Endodermal cell (in vitro differentiated cells): ENCODE results near the gene JMJD1C. TPM values are rescaled to one million over a fixed set of nuclear protein-coding genes. Genes with fewer than 3 reads are reported as not detected.

Experiments
- DNase-seq: peaks from one replicate; pipeline ENCODE4 v3.0.0-alpha.2; 2017
- H3K27ac ChIP-seq: 2 replicates; pipeline ENCODE4 v1.5.1; 2013; ENCODE audit warnings: mild to moderate bottlenecking, low read depth, low read length, moderate library complexity
- H3K27me3 ChIP-seq: 2 replicates; pipeline ENCODE4 v1.6.1; 2013; ENCODE audit warnings: mild to moderate bottlenecking, low read length, moderate library complexity; ENCODE audit not compliant: insufficient read depth, control insufficient read depth, poor library complexity, severe bottlenecking
- H3K36me3 ChIP-seq: 2 replicates; pipeline ENCODE4 v1.7.0; 2013; ENCODE audit warnings: mild to moderate bottlenecking, low read length, moderate library complexity; ENCODE audit not compliant: control insufficient read depth, insufficient read depth
- H3K4me1 ChIP-seq: one replicate; pipeline ENCODE4 v1.7.0; 2013; ENCODE audit warnings: low read length; ENCODE audit not compliant: control insufficient read depth, insufficient read depth
- H3K4me3 ChIP-seq: 2 replicates; pipeline ENCODE4 v1.5.1; 2013; ENCODE audit warnings: mild to moderate bottlenecking, low read length, moderate library complexity
- H3K9ac ChIP-seq: 2 replicates; pipeline ENCODE4 v1.6.1; 2013; ENCODE audit warnings: mild to moderate bottlenecking, low read length, moderate library complexity; ENCODE audit not compliant: poor library complexity, severe bottlenecking; ENCODE audit errors: extremely low read depth
- H3K9me3 ChIP-seq: 2 replicates; pipeline ENCODE4 v1.6.1; 2013; ENCODE audit warnings: mild to moderate bottlenecking, low read length, moderate library complexity; ENCODE audit not compliant: control insufficient read depth
- H3K27ac Mint-ChIP-seq: 2 replicates; pipeline ENCODE4 v1.8.0; 2020; ENCODE audit warnings: mixed read lengths
- H3K27me3 Mint-ChIP-seq: 2 replicates; pipeline ENCODE4 v1.8.0; 2021; ENCODE audit warnings: mild to moderate bottlenecking, mixed read lengths; ENCODE audit not compliant: insufficient read depth
- H3K36me3 Mint-ChIP-seq: 2 replicates; pipeline ENCODE4 v1.8.0; 2020; ENCODE audit warnings: low read depth, mixed read lengths
- H3K4me1 Mint-ChIP-seq: 2 replicates; pipeline ENCODE4 v1.8.0; 2020; ENCODE audit warnings: mixed read lengths
- H3K4me3 Mint-ChIP-seq: 2 replicates; pipeline ENCODE4 v1.8.0; 2020; ENCODE audit warnings: mild to moderate bottlenecking, moderate library complexity, mixed read lengths
- H3K9me3 Mint-ChIP-seq: 2 replicates; pipeline ENCODE4 v1.8.0; 2020; ENCODE audit warnings: mild to moderate bottlenecking, mixed read lengths
- WGBS, 2 experiments: methylation state at CpG; one replicate each; pipeline versions ENCODE4 v1.1.5 to v1.1.7; 2013; ENCODE audit warnings: missing lambda C conversion rate in 2 of 2, mixed read lengths in 1 of 2; ENCODE audit not compliant: insufficient coverage in 1 of 2, insufficient read length in 1 of 2; 5-methylcytosine and 5-hydroxymethylcytosine counted together
- total RNA-seq, 2 donors: library from RNA; stranded (reverse); fragmentation: NEBNext Ultra II Directional in 1 of 2; extraction: Animal tissue kit (Norgen Biotek cat#: 25700) in 1 of 2; gene quantifications; 2 replicates in 1 of 2; 3 replicates in 1 of 2; pipeline ENCODE4 v1.2.1, GENCODE V29; 2021
- TF ChIP-seq, protein P1 (sequence below): fragments of 200-600 bp; sonication (generic); conservative IDR thresholded peaks from 2 replicates; pipeline ENCODE4 v1.5.0; 2021; ENCODE audit warnings: antibody characterized with exemption, mild to moderate bottlenecking

The JMJD1C gene
- total RNA-seq, 2 donors from 2014 or later = 91.3 to 114 TPM

DNA sequence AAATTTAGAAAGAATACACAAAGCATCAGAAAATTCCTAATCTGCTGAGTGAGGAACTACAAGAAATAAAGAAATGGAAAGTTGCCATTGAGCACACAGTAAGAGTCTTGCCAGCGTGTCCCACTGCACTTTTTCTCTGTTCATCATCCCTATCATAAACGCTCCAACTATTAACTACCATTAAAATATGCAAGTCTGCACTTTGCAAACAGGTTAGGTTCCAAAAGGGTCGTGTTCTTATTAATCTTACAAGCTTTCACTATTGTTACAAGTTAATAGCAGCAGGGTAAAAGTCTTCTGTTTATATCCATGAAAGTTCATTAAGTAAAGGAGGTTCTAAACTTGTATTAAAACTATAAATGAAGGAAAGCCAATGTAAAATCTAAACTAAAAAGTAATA is 5.2 kb upstream of the JMJD1C start:
- H3K9me3 ChIP-seq = no peaks in the 10 kb centered on the region
- TF ChIP-seq, protein P1, sequence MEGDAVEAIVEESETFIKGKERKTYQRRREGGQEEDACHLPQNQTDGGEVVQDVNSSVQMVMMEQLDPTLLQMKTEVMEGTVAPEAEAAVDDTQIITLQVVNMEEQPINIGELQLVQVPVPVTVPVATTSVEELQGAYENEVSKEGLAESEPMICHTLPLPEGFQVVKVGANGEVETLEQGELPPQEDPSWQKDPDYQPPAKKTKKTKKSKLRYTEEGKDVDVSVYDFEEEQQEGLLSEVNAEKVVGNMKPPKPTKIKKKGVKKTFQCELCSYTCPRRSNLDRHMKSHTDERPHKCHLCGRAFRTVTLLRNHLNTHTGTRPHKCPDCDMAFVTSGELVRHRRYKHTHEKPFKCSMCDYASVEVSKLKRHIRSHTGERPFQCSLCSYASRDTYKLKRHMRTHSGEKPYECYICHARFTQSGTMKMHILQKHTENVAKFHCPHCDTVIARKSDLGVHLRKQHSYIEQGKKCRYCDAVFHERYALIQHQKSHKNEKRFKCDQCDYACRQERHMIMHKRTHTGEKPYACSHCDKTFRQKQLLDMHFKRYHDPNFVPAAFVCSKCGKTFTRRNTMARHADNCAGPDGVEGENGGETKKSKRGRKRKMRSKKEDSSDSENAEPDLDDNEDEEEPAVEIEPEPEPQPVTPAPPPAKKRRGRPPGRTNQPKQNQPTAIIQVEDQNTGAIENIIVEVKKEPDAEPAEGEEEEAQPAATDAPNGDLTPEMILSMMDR = no peak
- H3K9ac ChIP-seq = no peak overlapping the region
- peaks cover 8% of the 10 kb centered on the region for H3K4me1 ChIP-seq
- no peak overlapping the region for H3K4me3 Mint-ChIP-seq
- no peak overlapping the region for H3K27ac Mint-ChIP-seq
- H3K4me1 Mint-ChIP-seq = peaks cover 41% of the 10 kb centered on the region
- H3K36me3 ChIP-seq = no peaks in the 10 kb centered on the region
- H3K9me3 Mint-ChIP-seq = no peaks in the 10 kb centered on the region
- 92 to 100% methylated on average over 2 to 3 of the region's 3 CpGs for WGBS, 2 experiments
- no peaks in the 10 kb centered on the region for H3K27me3 ChIP-seq
- H3K36me3 Mint-ChIP-seq = peaks cover 2% of the 10 kb centered on the region
- H3K27me3 Mint-ChIP-seq = no peaks in the 10 kb centered on the region
- no peak overlapping the region for H3K4me3 ChIP-seq
- H3K27ac ChIP-seq = no peak overlapping the region
- no peak for DNase-seq

DNA sequence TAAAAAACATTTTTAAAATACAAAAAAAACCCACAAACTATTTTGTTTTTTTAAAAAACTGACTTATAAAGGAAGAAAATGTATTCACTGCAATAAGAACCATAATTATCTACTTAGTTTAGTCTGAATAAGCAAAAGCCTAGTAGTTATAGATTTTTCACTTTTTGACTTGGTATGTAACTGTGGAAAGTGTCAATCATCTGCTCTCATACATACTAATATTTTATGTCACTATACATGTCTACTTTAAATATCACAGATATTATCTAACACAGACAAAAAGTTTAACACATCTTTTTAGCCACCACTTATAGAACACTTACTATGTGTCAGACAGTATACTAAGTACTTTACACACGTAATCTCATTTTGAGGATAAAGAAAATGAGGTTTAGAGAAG is 3.2 kb upstream of the JMJD1C start:
- no peaks in the 10 kb centered on the region for H3K36me3 ChIP-seq
- no peak for DNase-seq
- no peak overlapping the region for H3K27ac ChIP-seq
- H3K4me1 ChIP-seq = no peaks in the 10 kb centered on the region
- 83% methylated on average over 1 of the region's 1 CpG; no CpG with 5 or more reads in 1 of the 2 experiments for WGBS, 2 experiments
- Mint-ChIP-seq H3K4me3 (no peak overlapping the region), H3K36me3 (peaks cover 2% of the 10 kb centered on the region), H3K9me3 (no peaks in the 10 kb centered on the region), H3K27me3 (no peaks in the 10 kb centered on the region), H3K4me1 (peaks cover 37% of the 10 kb centered on the region), H3K27ac (no peak overlapping the region)
- H3K27me3 ChIP-seq = no peaks in the 10 kb centered on the region
- no peaks in the 10 kb centered on the region for H3K9me3 ChIP-seq
- TF ChIP-seq, protein P1 = no peak
- no peak overlapping the region for H3K4me3 ChIP-seq
- no peak overlapping the region for H3K9ac ChIP-seq

DNA sequence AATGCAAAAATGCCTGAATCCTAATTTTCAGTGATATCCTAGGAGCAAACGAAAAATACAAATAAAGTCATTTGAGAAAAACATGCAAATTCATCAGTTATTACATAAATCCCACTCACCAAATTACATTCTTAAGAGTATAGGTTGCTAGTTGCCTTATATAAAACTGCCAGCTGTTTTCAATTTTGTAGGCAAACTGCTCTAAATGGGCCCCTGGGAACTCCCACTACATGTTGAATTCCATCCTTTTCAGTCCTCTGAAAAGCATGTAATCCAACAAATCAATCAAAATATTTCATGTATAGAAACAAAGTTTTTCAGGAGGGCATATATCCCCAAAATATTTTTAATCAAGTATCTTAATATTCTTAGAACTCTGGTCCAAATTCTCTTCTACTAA is 2.1 kb upstream of the JMJD1C start:
- Mint-ChIP-seq H3K27me3 (no peaks in the 10 kb centered on the region), H3K27ac (no peak overlapping the region), H3K36me3 (peaks cover 2% of the 10 kb centered on the region), H3K4me1 (peaks cover 42% of the 10 kb centered on the region), H3K4me3 (no peak overlapping the region), H3K9me3 (no peaks in the 10 kb centered on the region)
- TF ChIP-seq, protein P1 = no peak
- Histone ChIP-seq H3K27ac (no peak overlapping the region), H3K27me3 (no peaks in the 10 kb centered on the region), H3K4me3 (no peak overlapping the region), H3K4me1 (no peaks in the 10 kb centered on the region), H3K36me3 (no peaks in the 10 kb centered on the region), H3K9me3 (no peaks in the 10 kb centered on the region), H3K9ac (no peak overlapping the region)
- DNase-seq = no peak
- 85% methylated on average over 1 of the region's 1 CpG; no CpG with 5 or more reads in 1 of the 2 experiments for WGBS, 2 experiments
